Skeletal muscle cell (primary cell): ENCODE data around the gene JARID2.

Source experiments
- DNase-seq: peaks from one replicate; pipeline ENCODE4 v3.0.0-alpha.2; 2010; ENCODE audit warnings: low read depth
- H3K4me3 ChIP-seq: 2 replicates; pipeline ENCODE4 v1.5.1; 2011; ENCODE audit warnings: low read depth, mild to moderate bottlenecking, control low read depth, low read length, moderate library complexity

Gene JARID2

GRCh38 chr6:15421945-15422733 is 176.3 kb downstream of the JARID2 start:
- DNase-seq = no peak
- H3K4me3 ChIP-seq = no peak overlapping the region

- H3K4me3 ChIP-seq = no peak overlapping the region
Measured at GRCh38 chr6:15423286-15423993, 177.6 kb downstream of the JARID2 start.

GRCh38 chr6:15425947-15426346 is 180.1 kb downstream of the JARID2 start:
- H3K4me3 ChIP-seq = no peak overlapping the region
- no peak for DNase-seq

More at GRCh38 chr6:15423286-15423993, 177.6 kb downstream of the JARID2 start:
- no peak for DNase-seq

- DNase-seq = no peak
- no peak overlapping the region for H3K4me3 ChIP-seq
Measured at GRCh38 chr6:15426395-15426794, 180.5 kb downstream of the JARID2 start.

- H3K4me3 ChIP-seq = no peak overlapping the region
- DNase-seq = no peak
Measured at GRCh38 chr6:15426901-15427300, 181.0 kb downstream of the JARID2 start.

GRCh38 chr6:15427331-15428070 is 181.6 kb downstream of the JARID2 start:
- no peak for DNase-seq
- H3K4me3 ChIP-seq = no peak overlapping the region

GRCh38 chr6:15429141-15430110 is 183.6 kb downstream of the JARID2 start:
- no peak overlapping the region for H3K4me3 ChIP-seq
- peak; percentile 66 for DNase-seq

- DNase-seq = no peak
- H3K4me3 ChIP-seq = no peak overlapping the region
Measured at GRCh38 chr6:15430186-15430585, 184.3 kb downstream of the JARID2 start.

GRCh38 chr6:15430931-15431405 is 185.1 kb downstream of the JARID2 start:
- no peak for DNase-seq
- H3K4me3 ChIP-seq = no peak overlapping the region

- H3K4me3 ChIP-seq = no peak overlapping the region
- no peak for DNase-seq
Measured at GRCh38 chr6:15431762-15432483, 186.1 kb downstream of the JARID2 start.

- DNase-seq = no peak
- no peak overlapping the region for H3K4me3 ChIP-seq
Measured at GRCh38 chr6:15433511-15433861, 187.6 kb downstream of the JARID2 start.

GRCh38 chr6:15434263-15434662 is 188.4 kb downstream of the JARID2 start:
- H3K4me3 ChIP-seq = no peak overlapping the region
- no peak for DNase-seq

GRCh38 chr6:15434823-15435380 is 189.0 kb downstream of the JARID2 start:
- H3K4me3 ChIP-seq = no peak overlapping the region
- no peak for DNase-seq

- no peak for DNase-seq
- no peak overlapping the region for H3K4me3 ChIP-seq
Measured at GRCh38 chr6:15435468-15435867, 189.6 kb downstream of the JARID2 start.

GRCh38 chr6:15436451-15436850 is 190.6 kb downstream of the JARID2 start:
- H3K4me3 ChIP-seq = no peak overlapping the region
- DNase-seq = no peak

GRCh38 chr6:15437090-15437635 is 191.3 kb downstream of the JARID2 start:
- no peak for DNase-seq
- H3K4me3 ChIP-seq = no peak overlapping the region

GRCh38 chr6:15439410-15440025 is 193.6 kb downstream of the JARID2 start:
- DNase-seq = no peak

More at GRCh38 chr6:15439410-15440025, 193.6 kb downstream of the JARID2 start:
- no peak overlapping the region for H3K4me3 ChIP-seq
